Kidney (tissue), 14 donors: Measurements from ENCODE around the gene PEAK3. TPM values are rescaled to one million over a fixed set of nuclear protein-coding genes. Genes with fewer than 3 reads are reported as not detected.
A peak's percentile ranks its signal among the peaks of the same experiment; 100 is the strongest.

Experiments
- DNase-seq, 5 donors: peaks; one replicate each; pipeline ENCODE4 v3.0.0-alpha.2; 2013 to 2020
- FAIRE-seq: peaks from 2 replicates; lab custom pipeline; 2012; peaks lifted over from hg19 to GRCh38; lab: Jason Lieb, UNC
- H3K27ac ChIP-seq, 2 donors: one replicate each; pipeline ENCODE4 v1.7.0; 2013; ENCODE audit warnings: low read depth in 2 of 2, low read length in 2 of 2, inconsistent platforms in 1 of 2
- H3K27me3 ChIP-seq: one replicate; pipeline ENCODE4 v1.7.1; 2013; ENCODE audit warnings: low read length, inconsistent platforms; ENCODE audit not compliant: control insufficient read depth, insufficient read depth
- H3K36me3 ChIP-seq, 3 donors: one replicate each; pipeline versions ENCODE4 v1.7.0 to v1.7.1; 2013; ENCODE audit warnings: low read length in 3 of 3, control low read depth in 1 of 3, inconsistent platforms in 1 of 3; ENCODE audit not compliant: insufficient read depth in 3 of 3, control insufficient read depth in 2 of 3
- H3K4me1 ChIP-seq, 3 donors: one replicate each; pipeline versions ENCODE4 v1.7.0 to v1.7.1; 2013; ENCODE audit warnings: low read length in 3 of 3, inconsistent platforms in 1 of 3, low read depth in 1 of 3; ENCODE audit not compliant: control insufficient read depth in 2 of 3, insufficient read depth in 2 of 3
- H3K4me3 ChIP-seq, 3 donors: one replicate each; pipeline versions ENCODE4 v1.7.0 to v1.8.1; 2013; ENCODE audit warnings: low read length in 3 of 3, control low read depth in 1 of 3, inconsistent platforms in 1 of 3
- H3K9ac ChIP-seq, 3 donors: one replicate each; pipeline versions ENCODE4 v1.7.0 to v1.7.1; 2013; ENCODE audit warnings: low read length in 3 of 3, control low read depth in 1 of 3, inconsistent platforms in 1 of 3
- H3K9me3 ChIP-seq, 3 donors: one replicate each; pipeline versions ENCODE4 v1.7.0 to v1.7.1; 2013; ENCODE audit warnings: low read length in 3 of 3, control low read depth in 1 of 3, inconsistent platforms in 1 of 3; ENCODE audit not compliant: control insufficient read depth in 2 of 3, insufficient read depth in 1 of 3
- CTCF ChIP-seq: IDR thresholded peaks from 3 replicates; pipeline ENCODE4 v1.5.1; 2012; ENCODE audit warnings: mild to moderate bottlenecking, moderate library complexity, borderline replicate concordance; ENCODE audit not compliant: insufficient read depth; ENCODE audit errors: extremely low read depth
- intact Hi-C: fragments of 100-400 bp; cut with DNase I; formaldehyde crosslinking; loops from one replicate; pipeline ENCODE4 v1.11.1; 2022
- polyA plus RNA-seq: library from polyadenylated mRNA; stranded (reverse); fragments of 350-450 nt; fragmentation: Illumina TruSeq; extraction: RNeasy Lipid Tissue Mini Kit (QIAGEN cat#74804); gene quantifications from one replicate; pipeline ENCODE4 v1.2.3, GENCODE V29; 2014; ENCODE audit warnings: low read depth, low replicate concordance; ENCODE audit not compliant: insufficient read depth
- total RNA-seq: library from RNA; stranded (reverse); fragmentation: NEBNext Ultra II Directional; extraction: Animal tissue kit (Norgen Biotek cat#: 25700); gene quantifications from one replicate; pipeline ENCODE4 v1.2.1, GENCODE V29; 2021
- donor health status: control.
- donor health status: control.
- donor health status: control.
- donor health status: control.
- donor health status: control.
- donor health status: DM: yes; HTN: yes; CAD: no.
- donor health status: Normal renal cell carcinoma (clear cell type).

The PEAK3 gene
- total and polyA plus RNA-seq, 2 donors from 2014 or later = 2.1 TPM; not detected in 1

GRCh38 chr19:2249010-2249866 lies 32.7 kb downstream of the PEAK3 start, which contains the start of gene AMH:
Gene AMH, plus strand, starts transcription at chr19:2249323. Its CDS starts 10 bp downstream, at chr19:2249333.
- DNase-seq = peak in 1 of 5 donors; percentile 73
- FAIRE-seq = no peak
- Histone ChIP-seq H3K4me3 (no peak within 1 kb of the TSS), H3K4me1 (peaks cover 0 to 9% (median 0%) of the 10 kb centered on the region in 3 donors), H3K9me3 (no peaks in the 10 kb centered on the region), H3K9ac (no peak within 1 kb of the TSS), H3K27ac (no peak within 1 kb of the TSS), H3K27me3 (peaks cover 2% of the 10 kb centered on the region), H3K36me3 (peaks cover 0 to 29% (median 7%) of the 10 kb centered on the region in 3 donors)
- intact Hi-C loops = no loop called here
- no peak for TF ChIP-seq CTCF

- DNase-seq (peak in 1 of 5 donors; percentile 63), FAIRE-seq (no peak)
- Histone ChIP-seq H3K9me3 (no peaks in the 10 kb centered on the region), H3K36me3 (peaks cover 0 to 38% (median 10%) of the 10 kb centered on the region in 3 donors), H3K4me1 (peaks cover 0 to 10% (median 0%) of the 10 kb centered on the region in 3 donors), H3K4me3 (no peak overlapping the region), H3K27me3 (no peaks in the 10 kb centered on the region), H3K27ac (no peak overlapping the region), H3K9ac (no peak overlapping the region)
- intact Hi-C loops = no loop called here
- no peak for TF ChIP-seq CTCF
Measured at GRCh38 chr19:2248136-2249009, 33.6 kb downstream of the PEAK3 start.

DNA sequence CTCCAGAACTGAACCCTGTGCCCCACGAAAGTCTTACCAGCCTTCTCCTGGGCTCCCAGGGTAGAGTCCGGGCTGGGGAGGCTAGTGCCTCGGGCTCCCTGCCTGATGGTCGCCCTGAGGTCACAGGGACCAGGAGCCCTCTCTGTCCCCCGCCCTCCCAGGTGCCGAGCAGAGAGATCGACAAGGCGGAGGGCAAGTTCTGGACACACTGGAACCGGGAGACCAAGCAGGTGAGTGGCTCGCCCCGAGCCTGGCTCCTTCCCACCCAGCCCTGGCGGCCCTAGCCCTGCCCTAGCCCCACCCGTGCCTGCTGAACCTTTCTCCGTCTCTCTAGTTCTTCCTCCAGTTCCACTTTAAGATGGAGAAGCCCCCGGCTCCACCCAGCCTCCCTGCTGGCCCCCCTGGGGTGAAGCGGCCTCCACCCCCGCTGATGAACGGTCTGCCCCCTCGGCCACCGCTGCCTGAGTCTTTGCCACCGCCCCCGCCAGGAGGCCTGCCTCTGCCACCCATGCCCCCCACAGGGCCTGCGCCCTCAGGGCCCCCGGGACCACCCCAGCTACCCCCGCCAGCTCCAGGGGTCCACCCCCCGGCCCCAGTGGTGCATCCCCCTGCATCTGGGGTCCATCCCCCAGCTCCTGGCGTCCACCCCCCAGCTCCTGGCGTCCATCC lies 34.4 kb downstream of the PEAK3 start:
- intact Hi-C loops = no loop called here
- Histone ChIP-seq H3K27me3 (no peaks in the 10 kb centered on the region), H3K4me1 (peaks cover 0 to 9% (median 0%) of the 10 kb centered on the region in 3 donors), H3K36me3 (peaks cover 0 to 40% (median 10%) of the 10 kb centered on the region in 3 donors), H3K9ac (no peak overlapping the region), H3K27ac (no peak overlapping the region), H3K4me3 (no peak overlapping the region), H3K9me3 (no peaks in the 10 kb centered on the region)
- no peak for FAIRE-seq
- peak in 1 of 5 donors; percentile 76 for DNase-seq
- TF ChIP-seq CTCF = no peak
